RWPE2 (cell line): ENCODE results near the gene FARS2.

Experiments used
- ATAC-seq: fragments of 200-7000 bp; cut with Tn5 transposase; 3 replicates; pipeline ENCODE4 v1.9.1; 2021; ENCODE audit warnings: low read depth
- DNase-seq: peaks from one replicate; pipeline ENCODE4 v3.0.0-alpha.2; 2020; ENCODE audit warnings: low spot score
- H3K27ac ChIP-seq: fragments of 450-650 bp; 2 replicates; pipeline ENCODE4 v1.5.1; 2017; ENCODE audit warnings: mild to moderate bottlenecking; ENCODE audit not compliant: poor library complexity, severe bottlenecking
- H3K27me3 ChIP-seq: fragments of 250-450 bp; sonication (Bioruptor Pico); 2 replicates; pipeline ENCODE4 v1.5.1; 2021; ENCODE audit warnings: mild to moderate bottlenecking, moderate library complexity; ENCODE audit not compliant: insufficient read depth, poor library complexity, severe bottlenecking
- H3K36me3 ChIP-seq: fragments of 250-450 bp; sonication (Bioruptor Pico); 2 replicates; pipeline ENCODE4 v1.5.1; 2020; ENCODE audit warnings: low read depth, mild to moderate bottlenecking, moderate library complexity
- H3K4me1 ChIP-seq: fragments of 250-450 bp; sonication (Bioruptor Pico); 2 replicates; pipeline ENCODE4 v1.5.1; 2021; ENCODE audit warnings: mild to moderate bottlenecking, moderate library complexity; ENCODE audit not compliant: insufficient read depth, poor library complexity, severe bottlenecking
- H3K4me3 ChIP-seq: fragments of 250-450 bp; sonication (Bioruptor Pico); 2 replicates; pipeline ENCODE4 v1.5.1; 2021; ENCODE audit warnings: mild to moderate bottlenecking, moderate library complexity; ENCODE audit not compliant: severe bottlenecking
- H3K9me3 ChIP-seq: fragments of 250-450 bp; sonication (Bioruptor Pico); 2 replicates; pipeline ENCODE4 v1.5.1; 2021; ENCODE audit warnings: mild to moderate bottlenecking, moderate library complexity; ENCODE audit not compliant: severe bottlenecking
- TF ChIP-seq, protein P1 (sequence below): fragments of 450-650 bp; IDR thresholded peaks from one replicate; pipeline ENCODE4 v1.5.1; 2017; ENCODE audit warnings: mild to moderate bottlenecking, moderate library complexity; ENCODE audit not compliant: poor library complexity, severe bottlenecking

The FARS2 gene

DNA sequence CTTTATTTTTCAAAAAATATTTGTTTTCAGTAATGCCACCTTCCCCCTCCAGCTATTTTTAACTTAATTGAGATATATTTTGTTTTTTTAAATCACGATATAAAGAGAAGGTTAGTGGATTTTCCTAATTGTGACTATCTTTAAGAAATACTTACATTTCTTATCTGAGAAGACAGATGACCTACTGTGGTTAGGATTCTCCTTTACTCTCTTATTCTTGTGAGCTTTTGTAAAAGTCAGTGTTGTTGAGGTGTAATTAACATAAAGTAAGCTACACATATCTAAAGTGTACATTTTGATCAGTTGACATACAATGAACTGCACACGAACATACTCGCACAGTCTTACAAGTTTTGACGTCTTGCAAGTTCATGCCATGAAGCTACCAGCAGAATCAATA lies 144.7 kb downstream of the FARS2 start:
- TF ChIP-seq, protein P1, sequence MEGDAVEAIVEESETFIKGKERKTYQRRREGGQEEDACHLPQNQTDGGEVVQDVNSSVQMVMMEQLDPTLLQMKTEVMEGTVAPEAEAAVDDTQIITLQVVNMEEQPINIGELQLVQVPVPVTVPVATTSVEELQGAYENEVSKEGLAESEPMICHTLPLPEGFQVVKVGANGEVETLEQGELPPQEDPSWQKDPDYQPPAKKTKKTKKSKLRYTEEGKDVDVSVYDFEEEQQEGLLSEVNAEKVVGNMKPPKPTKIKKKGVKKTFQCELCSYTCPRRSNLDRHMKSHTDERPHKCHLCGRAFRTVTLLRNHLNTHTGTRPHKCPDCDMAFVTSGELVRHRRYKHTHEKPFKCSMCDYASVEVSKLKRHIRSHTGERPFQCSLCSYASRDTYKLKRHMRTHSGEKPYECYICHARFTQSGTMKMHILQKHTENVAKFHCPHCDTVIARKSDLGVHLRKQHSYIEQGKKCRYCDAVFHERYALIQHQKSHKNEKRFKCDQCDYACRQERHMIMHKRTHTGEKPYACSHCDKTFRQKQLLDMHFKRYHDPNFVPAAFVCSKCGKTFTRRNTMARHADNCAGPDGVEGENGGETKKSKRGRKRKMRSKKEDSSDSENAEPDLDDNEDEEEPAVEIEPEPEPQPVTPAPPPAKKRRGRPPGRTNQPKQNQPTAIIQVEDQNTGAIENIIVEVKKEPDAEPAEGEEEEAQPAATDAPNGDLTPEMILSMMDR: no peak
- Histone ChIP-seq H3K4me1 (no peaks in the 10 kb centered on the region), H3K4me3 (no peak overlapping the region), H3K27ac (no peak overlapping the region), H3K27me3 (no peaks in the 10 kb centered on the region), H3K9me3 (peaks cover 6% of the 10 kb centered on the region), H3K36me3 (no peaks in the 10 kb centered on the region)
- no peak for DNase-seq
- ATAC-seq: no peak

DNA sequence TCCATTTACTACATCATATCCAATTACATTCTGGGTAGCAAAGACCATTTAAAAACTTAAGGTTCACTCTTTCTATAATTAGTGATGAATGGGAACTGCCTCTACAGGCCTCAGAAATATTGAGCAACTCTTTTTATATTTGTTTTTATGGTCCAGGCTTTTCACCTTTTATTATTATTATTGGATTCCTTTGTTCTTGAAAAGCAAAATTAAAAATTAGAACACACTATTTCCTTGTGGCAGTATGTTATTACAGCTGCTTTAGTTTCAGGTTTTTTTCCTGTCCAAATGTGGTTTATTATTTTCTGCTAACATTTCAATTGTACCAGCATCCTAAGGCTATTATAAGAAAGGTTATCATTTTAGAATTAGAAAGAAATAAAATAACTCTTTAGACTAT lies 150.1 kb downstream of the FARS2 start:
- no peak for DNase-seq
- TF ChIP-seq, protein P1: no peak
- no peaks in the 10 kb centered on the region for H3K9me3 ChIP-seq
- H3K27me3 ChIP-seq: no peaks in the 10 kb centered on the region
- ATAC-seq: no peak
- H3K36me3 ChIP-seq: no peaks in the 10 kb centered on the region
- H3K4me1 ChIP-seq: no peaks in the 10 kb centered on the region
- H3K27ac ChIP-seq: no peak overlapping the region
- H3K4me3 ChIP-seq: no peak overlapping the region

DNA sequence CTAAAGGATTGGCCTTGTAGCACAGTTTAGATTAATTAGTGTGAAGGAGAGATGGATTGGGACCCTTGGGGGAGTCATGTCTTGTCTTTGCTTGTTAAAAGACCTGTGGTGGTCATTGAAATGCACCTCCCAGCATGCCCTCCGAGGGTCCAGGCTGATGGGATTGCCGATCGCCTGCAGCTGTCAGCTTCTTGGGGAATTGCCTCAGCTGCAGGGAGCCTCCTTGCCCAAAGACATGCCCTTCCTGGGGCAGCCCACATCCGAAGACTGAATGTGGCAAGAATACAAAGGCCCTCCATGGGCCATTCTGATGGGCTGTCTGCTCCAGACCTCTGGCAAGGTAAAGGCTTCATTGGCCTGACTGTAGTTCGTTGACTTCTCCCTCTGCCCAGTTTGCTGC lies 150.7 kb downstream of the FARS2 start:
- ATAC-seq (no peak), DNase-seq (no peak)
- Histone ChIP-seq H3K9me3 (no peaks in the 10 kb centered on the region), H3K36me3 (no peaks in the 10 kb centered on the region), H3K27ac (no peak overlapping the region), H3K27me3 (no peaks in the 10 kb centered on the region), H3K4me1 (no peaks in the 10 kb centered on the region), H3K4me3 (no peak overlapping the region)
- TF ChIP-seq, protein P1: no peak

DNA sequence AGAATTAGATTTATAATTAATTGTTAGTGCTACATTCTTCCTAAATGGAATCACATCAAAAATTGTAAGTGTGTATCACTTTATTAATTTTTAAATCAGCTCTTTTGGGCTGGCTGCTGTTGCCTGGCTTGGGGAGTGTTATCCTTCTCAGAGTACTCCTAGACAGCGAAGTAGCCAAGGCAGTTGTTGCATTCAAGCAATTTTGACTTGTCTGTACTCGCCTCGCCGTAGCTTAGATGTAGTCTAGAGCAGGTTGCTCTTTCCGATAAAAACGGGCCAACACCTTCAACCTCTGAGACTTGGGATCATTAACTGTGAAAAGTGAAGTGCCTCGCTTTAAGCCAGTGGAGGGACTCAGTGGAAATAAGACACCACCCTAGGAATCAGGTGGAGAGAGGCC lies 151.3 kb downstream of the FARS2 start:
- Histone ChIP-seq H3K36me3 (no peaks in the 10 kb centered on the region), H3K4me1 (no peaks in the 10 kb centered on the region), H3K27ac (no peak overlapping the region), H3K4me3 (no peak overlapping the region), H3K27me3 (no peaks in the 10 kb centered on the region), H3K9me3 (no peaks in the 10 kb centered on the region)
- ATAC-seq (no peak), DNase-seq (no peak)
- TF ChIP-seq, protein P1: no peak

- TF ChIP-seq, protein P1: no peak
- Histone ChIP-seq H3K36me3 (no peaks in the 10 kb centered on the region), H3K27ac (no peak overlapping the region), H3K4me1 (no peaks in the 10 kb centered on the region), H3K9me3 (no peaks in the 10 kb centered on the region), H3K4me3 (no peak overlapping the region), H3K27me3 (no peaks in the 10 kb centered on the region)
- DNase-seq: no peak
- no peak for ATAC-seq
Observed at GRCh38 chr6:5416250-5416649, 154.9 kb downstream of the FARS2 start.
